Common myeloid progenitor, CD34-positive (primary cell): ENCODE measurements around the gene PLAAT4.
A peak's percentile ranks its signal among the peaks of the same experiment; 100 is the strongest.

Source experiments
- CTCF ChIA-PET: fragments of 350-600 bp; sonication (Branson Sonifier 250); formaldehyde crosslinking; loops from one replicate; lab custom pipeline; 2021; ENCODE audit warnings: antibody characterized with exemption; lab: Charles Lee
- POLR2A ChIA-PET: fragments of 350-600 bp; sonication (Branson Sonifier 250); formaldehyde crosslinking; loops from one replicate; lab custom pipeline; 2021; ENCODE audit warnings: antibody characterized with exemption; lab: Charles Lee
- DNase-seq, 3 donors: peaks; one replicate each; pipeline versions ENCODE4 v3.0.0 to v3.0.0-alpha.2; 2013
- H3K27ac ChIP-seq, 2 experiments: 1 replicate in 1 of 2; 2 replicates in 1 of 2; pipeline ENCODE4 v1.7.0; 2013; ENCODE audit warnings: inconsistent platforms in 2 of 2, low read length in 2 of 2, mild to moderate bottlenecking in 2 of 2, low read depth in 1 of 2, moderate library complexity in 1 of 2; ENCODE audit not compliant: severe bottlenecking in 2 of 2, insufficient read depth in 1 of 2, poor library complexity in 1 of 2
- H3K27me3 ChIP-seq, 5 experiments: replicated peaks in 2 of 5; 1 replicate in 3 of 5; 2 replicates in 2 of 5; pipeline versions ENCODE4 v1.6.1 to v1.7.0; 2013; ENCODE audit warnings: low read length in 4 of 5, mild to moderate bottlenecking in 2 of 5, moderate library complexity in 2 of 5, inconsistent platforms in 1 of 5; ENCODE audit not compliant: insufficient read depth in 5 of 5, control insufficient read depth in 4 of 5
- H3K36me3 ChIP-seq, 4 experiments: 1 replicate in 2 of 4; 2 replicates in 2 of 4; pipeline versions ENCODE4 v1.6.1 to v1.7.0; 2013; ENCODE audit warnings: low read length in 3 of 4, control low read depth in 1 of 4, mild to moderate bottlenecking in 1 of 4; ENCODE audit not compliant: control insufficient read depth in 4 of 4, insufficient read depth in 4 of 4
- H3K4me1 ChIP-seq, 4 experiments: 1 replicate in 3 of 4; 2 replicates in 1 of 4; pipeline versions ENCODE4 v1.6.1 to v1.7.1; 2013; ENCODE audit warnings: low read length in 3 of 4, mild to moderate bottlenecking in 3 of 4, control low read depth in 1 of 4, inconsistent platforms in 1 of 4, moderate library complexity in 1 of 4; ENCODE audit not compliant: control insufficient read depth in 4 of 4, insufficient read depth in 4 of 4; ENCODE audit errors: control extremely low read depth in 1 of 4
- H3K4me3 ChIP-seq, 7 experiments: 1 replicate in 4 of 7; 2 replicates in 3 of 7; pipeline versions ENCODE4 v1.5.1 to v1.7.0; 2013; ENCODE audit warnings: mild to moderate bottlenecking in 7 of 7, low read length in 6 of 7, moderate library complexity in 6 of 7, inconsistent platforms in 2 of 7, low read depth in 2 of 7, control low read depth in 1 of 7; ENCODE audit not compliant: insufficient read depth in 4 of 7, control insufficient read depth in 1 of 7; ENCODE audit errors: extremely low read depth in 1 of 7
- H3K9me3 ChIP-seq, 5 experiments: 1 replicate in 4 of 5; 2 replicates in 1 of 5; pipeline versions ENCODE4 v1.6.1 to v1.7.1; 2013; ENCODE audit warnings: low read length in 4 of 5, mild to moderate bottlenecking in 2 of 5, inconsistent platforms in 1 of 5, low read depth in 1 of 5, moderate library complexity in 1 of 5; ENCODE audit not compliant: control insufficient read depth in 4 of 5, insufficient read depth in 2 of 5; ENCODE audit errors: control extremely low read depth in 1 of 5
- WGBS: methylation state at CpG from one replicate; pipeline ENCODE4 v1.1.5; 2013; ENCODE audit not compliant: insufficient coverage; 5-methylcytosine and 5-hydroxymethylcytosine counted together

The PLAAT4 gene

DNA sequence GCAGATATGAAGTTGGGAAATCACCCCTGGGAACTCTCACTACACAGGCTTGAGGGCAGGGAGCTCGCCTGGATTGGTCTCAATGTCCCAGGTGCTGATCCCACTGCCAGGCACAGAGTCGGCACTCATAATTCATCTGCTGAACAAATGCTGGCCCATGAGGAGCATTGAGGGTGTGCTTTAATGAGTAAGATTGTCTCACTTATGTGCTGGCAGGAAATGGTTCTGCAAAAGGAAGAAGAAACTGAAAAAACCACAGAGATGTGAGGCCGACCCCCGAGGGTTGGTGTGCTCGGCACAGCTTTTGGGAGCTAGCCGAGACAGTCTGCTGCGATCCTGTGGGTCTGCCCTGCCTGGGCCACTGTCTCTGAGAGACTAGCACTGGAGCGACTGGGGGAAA, 17.2 kb downstream of the PLAAT4 start:
- 2% methylated on average over 7 of the region's 8 CpGs for WGBS

GRCh38 chr11:63554877-63555223, 18.2 kb downstream of the PLAAT4 start:
- Histone ChIP-seq H3K36me3 (no peaks in the 10 kb centered on the region), H3K27me3 (no peaks in the 10 kb centered on the region), H3K4me1 (peaks cover 0 to 33% (median 18%) of the 10 kb centered on the region in 4 experiments), H3K9me3 (no peaks in the 10 kb centered on the region), H3K4me3 (no peak overlapping the region), H3K27ac (no peak overlapping the region)
- POLR2A ChIA-PET, result interaction anchor here (0.6 kb wide), 2 partner anchors 27 to 456 kb away, joined by 3 read pairs; no protein-coding TSS in a partner anchor
- 100% methylated on average over 4 of the region's 4 CpGs for WGBS
- CTCF ChIA-PET, result interaction anchor here (1.3 kb wide), 1 partner anchor 71 kb away, joined by 3 read pairs; no protein-coding TSS in a partner anchor
- no peak for DNase-seq

More for the DNA sequence above, 17.2 kb downstream of the PLAAT4 start:
- POLR2A ChIA-PET, result no interaction called here
- Histone ChIP-seq H3K27me3 (no peaks in the 10 kb centered on the region), H3K27ac (no peak overlapping the region), H3K36me3 (no peaks in the 10 kb centered on the region), H3K4me1 (peaks cover 0 to 28% (median 18%) of the 10 kb centered on the region in 4 experiments), H3K4me3 (peak overlapping the region in 2 of 7 experiments; percentile 28 to 37), H3K9me3 (no peaks in the 10 kb centered on the region)
- peak; percentile 40 to 84 (median 78) for DNase-seq
- CTCF ChIA-PET, result interaction anchor here (1.2 kb wide), 1 partner anchor 18 kb away, joined by 5 read pairs; no protein-coding TSS in a partner anchor

DNA sequence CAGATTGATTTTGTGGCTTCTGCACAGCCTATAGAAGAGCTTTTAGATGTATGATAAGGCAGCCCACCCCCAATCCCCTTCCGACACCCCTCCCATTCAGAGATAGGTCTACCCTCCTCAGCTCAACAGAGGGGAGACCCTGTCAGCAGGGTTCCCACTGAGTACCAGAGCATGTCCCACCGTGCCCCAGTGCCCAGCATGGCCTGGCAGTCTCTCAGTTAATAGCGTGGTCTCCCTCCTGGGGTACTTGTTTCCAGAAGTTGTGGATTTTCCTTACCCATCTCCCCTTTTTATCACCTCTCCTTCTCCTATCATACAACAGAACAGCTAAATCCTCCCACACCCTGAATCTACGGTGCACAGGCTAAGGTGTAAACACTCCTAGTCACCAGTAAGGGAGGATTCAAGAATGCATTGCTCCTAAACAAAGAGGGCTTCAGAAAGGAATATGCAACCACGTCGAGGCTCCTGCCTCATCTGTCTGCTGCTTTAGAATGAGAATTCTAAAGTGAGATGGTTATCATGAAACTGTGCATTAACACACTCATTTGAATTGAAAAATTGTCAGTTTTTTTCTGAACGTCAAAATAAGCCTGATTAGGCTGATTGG, 19.9 kb downstream of the PLAAT4 start:
- Histone ChIP-seq H3K36me3 (no peaks in the 10 kb centered on the region), H3K4me3 (no peak overlapping the region), H3K9me3 (no peaks in the 10 kb centered on the region), H3K4me1 (peaks cover 0 to 47% (median 23%) of the 10 kb centered on the region in 4 experiments), H3K27ac (no peak overlapping the region), H3K27me3 (peaks cover 0 to 2% (median 0%) of the 10 kb centered on the region in 5 experiments)
- POLR2A ChIA-PET, result interaction anchor here (0.5 kb wide), 1 partner anchor 16 kb away, joined by 3 read pairs; no protein-coding TSS in a partner anchor
- no peak for DNase-seq
- 97% methylated on average over 5 of the region's 7 CpGs for WGBS
- CTCF ChIA-PET, result interaction anchor here (1.3 kb wide), 2 partner anchors 8 to 82 kb away, joined by 3 to 4 read pairs; no protein-coding TSS in a partner anchor

DNA sequence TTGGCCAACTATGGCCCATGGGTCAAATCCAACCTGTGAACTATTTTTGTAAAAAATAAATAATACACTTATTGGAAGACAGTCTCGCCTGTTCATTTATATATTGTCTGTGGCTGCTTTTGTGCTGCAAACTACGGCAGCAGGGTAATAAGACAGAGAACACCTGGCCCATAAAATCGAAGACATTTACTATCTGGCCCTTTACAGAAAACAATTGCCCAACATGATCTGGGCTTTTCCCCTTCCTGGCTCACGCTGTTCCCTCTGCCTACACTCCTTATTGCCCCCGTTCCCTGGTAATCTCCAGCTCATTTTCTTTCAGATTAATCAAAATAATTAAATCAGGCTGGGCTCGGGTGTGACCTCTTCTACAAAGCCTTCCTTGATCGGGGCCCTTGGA, 21.0 kb downstream of the PLAAT4 start:
- Histone ChIP-seq H3K27me3 (peaks cover 0 to 2% (median 0%) of the 10 kb centered on the region in 5 experiments), H3K9me3 (no peaks in the 10 kb centered on the region), H3K4me1 (peaks cover 0 to 44% (median 22%) of the 10 kb centered on the region in 4 experiments), H3K4me3 (no peak overlapping the region), H3K27ac (no peak overlapping the region), H3K36me3 (no peaks in the 10 kb centered on the region)
- ChIA-PET CTCF (no interaction called here), POLR2A (no interaction called here)
- no peak for DNase-seq
- WGBS, result 93% methylated on average over 6 of the region's 7 CpGs

DNA sequence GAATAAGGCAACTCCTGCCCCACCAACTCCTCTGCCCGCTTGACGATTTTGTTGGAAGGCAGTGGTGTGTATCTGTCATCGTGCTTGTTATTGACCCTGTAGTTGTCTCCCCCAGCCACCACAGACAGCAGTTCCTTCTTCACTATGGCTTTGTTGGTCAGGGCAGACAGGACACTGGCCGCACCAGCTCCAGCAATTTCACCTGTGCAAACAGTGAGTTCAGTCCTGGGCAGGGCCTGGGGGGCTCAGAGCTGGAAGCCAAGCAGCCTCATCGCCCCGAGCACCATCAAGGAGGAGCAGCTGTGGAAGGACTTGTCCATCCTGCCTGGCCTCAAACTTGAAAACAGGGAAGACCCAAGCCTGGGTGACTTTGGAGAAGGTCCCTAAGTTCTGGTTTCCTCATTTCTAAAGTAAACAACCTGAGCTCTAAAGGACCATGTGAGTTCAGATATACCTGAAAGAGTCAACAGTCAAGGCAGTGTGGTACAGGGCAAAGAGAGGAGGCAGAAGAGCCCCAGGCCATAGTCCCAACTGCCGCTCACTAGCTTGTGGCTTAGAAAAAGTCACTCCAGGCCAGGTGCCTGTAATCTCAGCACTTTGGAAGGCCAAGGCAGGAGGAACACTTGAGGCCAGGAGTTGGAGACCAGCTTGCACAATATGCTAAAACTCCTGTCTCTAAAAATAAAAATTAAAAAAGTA, 22.0 kb downstream of the PLAAT4 start:
- Histone ChIP-seq H3K4me3 (no peak overlapping the region), H3K27me3 (peaks cover 0 to 5% (median 0%) of the 10 kb centered on the region in 5 experiments), H3K9me3 (no peaks in the 10 kb centered on the region), H3K4me1 (peaks cover 0 to 36% (median 16%) of the 10 kb centered on the region in 4 experiments), H3K27ac (no peak overlapping the region), H3K36me3 (no peaks in the 10 kb centered on the region)
- ChIA-PET CTCF (interaction anchor here (1.0 to 1.2 kb wide), 3 partner anchors 19 to 80 kb away, joined by 3 to 4 read pairs (median 3); no protein-coding TSS in a partner anchor), POLR2A (no interaction called here)
- WGBS, result 98% methylated on average over 7 of the region's 7 CpGs
- DNase-seq, result no peak

DNA sequence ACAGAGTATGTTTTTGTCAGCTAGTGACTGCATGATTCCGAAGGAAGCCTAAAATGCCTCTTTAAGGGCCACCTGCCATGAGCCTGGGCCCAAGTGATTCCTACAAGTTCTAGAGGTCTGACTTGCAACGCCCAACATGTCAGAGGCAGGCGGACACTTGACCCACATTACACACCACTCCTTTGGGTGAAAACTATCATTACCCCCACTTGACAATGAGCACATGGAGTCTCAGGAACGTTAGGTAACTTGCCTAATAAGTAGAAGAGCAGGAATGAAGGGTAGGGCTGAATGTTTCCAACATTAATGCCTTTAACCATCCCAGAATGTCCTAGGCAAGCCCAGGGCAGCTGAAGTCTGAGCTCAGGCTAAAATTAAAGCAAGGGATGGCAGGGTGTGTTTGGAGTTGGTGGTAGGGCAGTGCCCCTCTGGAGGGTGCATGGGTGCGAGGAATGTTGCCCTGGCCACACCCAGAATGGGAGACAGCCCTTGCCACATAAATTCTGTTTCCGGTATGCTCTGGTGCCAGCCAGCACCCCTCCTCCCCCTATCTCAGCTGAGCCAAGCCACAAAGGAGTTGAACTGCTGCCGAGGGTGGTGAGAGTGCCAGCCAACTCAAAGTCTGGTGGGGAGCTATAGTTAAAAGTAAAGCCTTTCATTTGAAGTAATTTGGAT, 24.0 kb downstream of the PLAAT4 start:
- H3K36me3 ChIP-seq, result no peaks in the 10 kb centered on the region
- H3K27ac ChIP-seq, result no peak overlapping the region
- peak overlapping the region in 1 of 7 experiments; percentile 24 for H3K4me3 ChIP-seq
- POLR2A ChIA-PET, result no interaction called here
- peaks cover 0 to 7% (median 0%) of the 10 kb centered on the region in 5 experiments for H3K27me3 ChIP-seq
- DNase-seq, result peak; percentile 36 to 66 (median 53)
- H3K4me1 ChIP-seq, result peaks cover 0 to 22% (median 8%) of the 10 kb centered on the region in 4 experiments
- H3K9me3 ChIP-seq, result no peaks in the 10 kb centered on the region
- 56% methylated on average over 3 of the region's 7 CpGs for WGBS
- CTCF ChIA-PET, result interaction anchor here (0.6 to 1.5 kb wide), 3 partner anchors 22 to 43 kb away, joined by 3 to 4 read pairs (median 3); no protein-coding TSS in a partner anchor
